WTC11 (cell line): ENCODE data around the gene ZNF74.

ENCODE experiments used
- AFF4 ChIP-seq: sonication (generic); formaldehyde crosslinking; IDR thresholded peaks from 2 replicates; pipeline ENCODE4 v1.8.1; 2023; ENCODE audit warnings: mild to moderate bottlenecking, missing genetic modification reagents, borderline replicate concordance
- ATF1 ChIP-seq: sonication (generic); formaldehyde crosslinking; IDR thresholded peaks from 2 replicates; pipeline ENCODE4 v1.8.1; 2023; ENCODE audit warnings: mild to moderate bottlenecking, moderate library complexity, missing genetic modification reagents
- E2F4 ChIP-seq: sonication (generic); formaldehyde crosslinking; IDR thresholded peaks from 2 replicates; pipeline ENCODE4 v1.8.1; 2022; ENCODE audit warnings: low read depth, mild to moderate bottlenecking, moderate library complexity, missing genetic modification reagents, borderline replicate concordance
- ESRRA ChIP-seq: sonication (generic); formaldehyde crosslinking; IDR thresholded peaks from 2 replicates; pipeline ENCODE4 v1.8.1; 2022; ENCODE audit warnings: mild to moderate bottlenecking, missing genetic modification reagents, borderline replicate concordance
- FOXP1 ChIP-seq: sonication (generic); formaldehyde crosslinking; IDR thresholded peaks from 2 replicates; pipeline ENCODE4 v1.8.0; 2022; ENCODE audit warnings: missing genetic modification reagents, mild to moderate bottlenecking, moderate library complexity, borderline replicate concordance
- IRF2 ChIP-seq: sonication (generic); formaldehyde crosslinking; IDR thresholded peaks from 2 replicates; pipeline ENCODE4 v1.8.0; 2022; ENCODE audit warnings: low read depth, missing genetic modification reagents, borderline replicate concordance
- MAX ChIP-seq: sonication (generic); formaldehyde crosslinking; IDR thresholded peaks from 2 replicates; pipeline ENCODE4 v1.8.0; 2022; ENCODE audit warnings: mild to moderate bottlenecking, missing genetic modification reagents
- MYBL2 ChIP-seq: sonication (generic); formaldehyde crosslinking; IDR thresholded peaks from 2 replicates; pipeline ENCODE4 v1.8.1; 2023; ENCODE audit warnings: mild to moderate bottlenecking, moderate library complexity, missing genetic modification reagents
- TCF7 ChIP-seq: sonication (generic); formaldehyde crosslinking; IDR thresholded peaks from 2 replicates; pipeline ENCODE4 v1.8.0; 2022; ENCODE audit warnings: mild to moderate bottlenecking, low read depth, missing genetic modification reagents, moderate library complexity
- USF2 ChIP-seq: sonication (generic); formaldehyde crosslinking; IDR thresholded peaks from 2 replicates; pipeline ENCODE4 v1.8.1; 2023; ENCODE audit warnings: mild to moderate bottlenecking, missing genetic modification reagents, moderate library complexity
- ZNF416 ChIP-seq: fragments of 250-450 bp; sonication (Bioruptor Pico); IDR thresholded peaks from 2 replicates; pipeline ENCODE4 v1.9.0; 2021; ENCODE audit warnings: mild to moderate bottlenecking, inconsistent platforms
- TF ChIP-seq, protein P1 (sequence below): fragments of 200-600 bp; IDR thresholded peaks from 2 replicates; pipeline ENCODE4 v1.8.0; 2022; ENCODE audit warnings: antibody characterized with exemption

GRCh38 chr22:20383538-20383937, 10.4 kb upstream of the ZNF74 start:
- TF ChIP-seq, protein P1, sequence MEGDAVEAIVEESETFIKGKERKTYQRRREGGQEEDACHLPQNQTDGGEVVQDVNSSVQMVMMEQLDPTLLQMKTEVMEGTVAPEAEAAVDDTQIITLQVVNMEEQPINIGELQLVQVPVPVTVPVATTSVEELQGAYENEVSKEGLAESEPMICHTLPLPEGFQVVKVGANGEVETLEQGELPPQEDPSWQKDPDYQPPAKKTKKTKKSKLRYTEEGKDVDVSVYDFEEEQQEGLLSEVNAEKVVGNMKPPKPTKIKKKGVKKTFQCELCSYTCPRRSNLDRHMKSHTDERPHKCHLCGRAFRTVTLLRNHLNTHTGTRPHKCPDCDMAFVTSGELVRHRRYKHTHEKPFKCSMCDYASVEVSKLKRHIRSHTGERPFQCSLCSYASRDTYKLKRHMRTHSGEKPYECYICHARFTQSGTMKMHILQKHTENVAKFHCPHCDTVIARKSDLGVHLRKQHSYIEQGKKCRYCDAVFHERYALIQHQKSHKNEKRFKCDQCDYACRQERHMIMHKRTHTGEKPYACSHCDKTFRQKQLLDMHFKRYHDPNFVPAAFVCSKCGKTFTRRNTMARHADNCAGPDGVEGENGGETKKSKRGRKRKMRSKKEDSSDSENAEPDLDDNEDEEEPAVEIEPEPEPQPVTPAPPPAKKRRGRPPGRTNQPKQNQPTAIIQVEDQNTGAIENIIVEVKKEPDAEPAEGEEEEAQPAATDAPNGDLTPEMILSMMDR: no peak
- TF ChIP-seq ZNF416 (CRISPR knock-in tag) (no peak), MAX (CRISPR knock-in tag) (no peak), AFF4 (CRISPR knock-in tag) (no peak), FOXP1 (CRISPR knock-in tag) (no peak), IRF2 (CRISPR knock-in tag) (no peak), USF2 (CRISPR knock-in tag) (no peak), ESRRA (CRISPR knock-in tag) (no peak), MYBL2 (CRISPR knock-in tag) (no peak), TCF7 (CRISPR knock-in tag) (no peak), E2F4 (CRISPR knock-in tag) (no peak), ATF1 (no peak)
